Stimulated activated CD8-positive, alpha-beta memory T cell treated with anti-CD3 and anti-CD28 coated beads, Interleukin-7, amount 100 ng/mL, for 24 hours (primary cell): Measurements from ENCODE around the gene MLH3.

ENCODE experiments used
- DNase-seq: peaks from one replicate; pipeline ENCODE4 v3.0.0-alpha.2; 2020; ENCODE audit warnings: low read depth

MLH3 gene

DNA sequence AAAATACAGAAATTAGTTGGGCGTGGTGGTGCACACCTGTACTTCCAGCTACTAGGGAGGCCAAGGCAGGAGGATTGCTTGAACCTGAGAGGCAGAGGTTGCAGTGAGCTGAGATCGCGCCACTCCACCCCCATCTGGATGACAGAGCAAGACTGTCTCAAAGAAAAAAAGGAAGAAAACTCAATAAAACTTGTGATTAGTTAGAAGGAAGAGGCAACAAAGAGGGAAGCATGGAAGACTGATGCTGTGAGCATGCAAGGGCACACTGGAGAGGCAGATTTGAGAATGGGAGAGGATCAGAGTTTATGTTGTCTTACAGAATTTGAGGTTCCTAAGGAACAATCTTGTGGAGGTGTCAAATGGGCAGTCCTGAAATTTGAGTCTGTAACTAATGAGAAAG is 15.4 kb upstream of the MLH3 start:
- no peak for DNase-seq

- no peak for DNase-seq
These were observed 12.9 kb upstream of the MLH3 start for GRCh38 chr14:75064205-75064567.

- peak; percentile 82 for DNase-seq
These were observed 12.4 kb upstream of the MLH3 start, which contains the start of gene ACYP1 for GRCh38 chr14:75063491-75064204. TSS of gene ACYP1 (minus strand) at chr14:75064024. CDS start at chr14:75063553, 471 bp downstream.

DNA sequence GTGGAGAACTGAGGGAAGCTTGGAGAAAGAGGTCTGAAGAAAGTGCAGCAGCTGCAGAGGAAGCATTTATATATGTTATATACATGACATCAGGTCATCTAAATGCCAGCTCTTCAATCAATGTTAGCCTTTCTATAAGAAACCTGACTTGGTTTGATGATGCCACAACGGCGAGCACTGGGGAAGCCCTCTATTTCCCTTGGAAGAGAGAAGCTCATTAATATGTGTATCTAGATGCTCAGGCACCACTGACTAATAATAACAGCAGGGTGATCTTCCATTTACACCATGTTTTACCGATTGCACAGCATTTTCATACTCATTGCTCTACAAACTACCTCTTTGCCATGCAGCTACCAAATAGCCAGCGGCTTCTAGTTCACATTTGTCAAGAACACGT is 11.7 kb upstream of the MLH3 start:
- DNase-seq, result no peak

- no peak for DNase-seq
These were observed 9.2 kb upstream of the MLH3 start for GRCh38 chr14:75060420-75060819.

DNA sequence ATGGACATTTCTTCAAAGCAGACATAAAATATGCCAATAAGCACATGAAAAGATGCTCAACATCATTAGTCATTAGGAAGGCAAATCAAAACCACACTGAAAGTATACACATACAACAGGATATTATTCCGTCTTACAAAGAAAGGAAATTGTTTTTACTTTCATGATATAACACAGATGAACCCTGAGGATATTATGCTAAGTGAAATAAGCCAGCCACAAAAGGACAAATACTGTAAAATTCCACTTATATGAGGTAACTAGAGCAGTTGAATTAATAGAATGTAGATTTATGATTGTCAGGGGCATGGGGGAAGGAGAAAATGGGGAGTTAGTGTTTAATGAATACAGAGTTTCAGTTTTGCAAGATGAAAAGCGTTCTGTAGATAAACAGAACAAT is 8.4 kb upstream of the MLH3 start:
- DNase-seq, result no peak

DNA sequence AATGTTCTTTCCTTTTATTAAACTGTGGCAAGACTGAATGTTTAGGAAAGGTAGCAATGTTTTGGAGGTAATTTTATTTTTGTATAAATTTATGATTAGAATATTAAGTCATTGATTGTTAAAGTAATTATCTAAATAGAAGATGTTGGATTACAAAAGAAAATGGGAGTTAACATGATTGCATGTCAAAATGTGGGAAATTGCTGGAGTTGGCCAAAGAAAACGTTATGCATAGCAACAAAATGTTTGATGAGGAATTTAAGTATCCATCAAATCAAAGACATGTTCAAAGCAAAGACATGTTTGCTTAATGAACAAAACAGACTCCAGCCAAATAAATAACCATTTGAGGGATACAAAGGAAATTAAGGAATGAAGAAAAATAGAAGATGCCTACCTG is 3.2 kb upstream of the MLH3 start:
- no peak for DNase-seq

GRCh38 chr14:75053396-75054291 is 2.4 kb upstream of the MLH3 start:
- DNase-seq, result no peak

- no peak for DNase-seq
These were observed 261 bp upstream of the MLH3 start for GRCh38 chr14:75051556-75051899.

DNA sequence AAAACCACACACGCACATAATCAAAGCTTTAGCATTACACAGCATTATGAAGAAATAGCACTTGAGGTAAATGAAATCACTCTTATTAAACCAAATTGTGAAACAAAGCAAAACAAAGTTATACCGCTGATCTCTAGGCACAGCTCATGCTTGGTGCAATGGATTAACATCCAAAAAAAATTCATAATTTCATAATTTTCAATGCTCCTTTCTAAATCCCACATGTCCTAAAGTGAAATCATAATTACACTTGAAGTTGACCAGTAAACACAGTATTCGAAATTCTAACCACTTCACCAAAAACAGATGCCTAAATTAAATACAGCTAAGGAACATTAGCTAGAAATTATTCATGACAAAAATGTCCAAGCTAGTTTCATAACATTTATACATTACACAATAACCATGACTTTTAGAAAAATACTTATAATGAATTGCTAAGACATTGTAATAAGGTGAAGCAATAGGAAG is 1.5 kb downstream of the MLH3 start:
- no peak for DNase-seq

- no peak for DNase-seq
These were observed 2.1 kb downstream of the MLH3 start for GRCh38 chr14:75049136-75049535.

DNA sequence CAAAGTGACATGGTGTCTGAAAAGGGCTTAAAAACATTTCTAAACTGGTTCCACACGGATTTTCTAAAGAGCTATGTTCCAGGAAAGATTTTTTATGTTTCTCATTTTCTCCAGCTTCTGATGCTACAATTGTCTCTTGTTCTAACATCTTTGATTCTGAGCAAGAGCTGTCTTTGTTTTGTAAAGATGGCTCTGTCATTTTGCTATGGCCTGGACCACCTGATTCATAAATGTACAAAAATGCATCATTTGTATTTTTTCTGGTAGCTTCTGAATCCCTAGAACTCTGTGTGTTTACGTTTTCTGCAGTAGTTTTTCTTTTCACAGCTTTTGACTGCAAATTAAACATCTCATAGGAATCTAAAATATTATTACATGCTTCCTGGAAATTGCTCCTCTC is 3.2 kb downstream of the MLH3 start:
- no peak for DNase-seq

DNA sequence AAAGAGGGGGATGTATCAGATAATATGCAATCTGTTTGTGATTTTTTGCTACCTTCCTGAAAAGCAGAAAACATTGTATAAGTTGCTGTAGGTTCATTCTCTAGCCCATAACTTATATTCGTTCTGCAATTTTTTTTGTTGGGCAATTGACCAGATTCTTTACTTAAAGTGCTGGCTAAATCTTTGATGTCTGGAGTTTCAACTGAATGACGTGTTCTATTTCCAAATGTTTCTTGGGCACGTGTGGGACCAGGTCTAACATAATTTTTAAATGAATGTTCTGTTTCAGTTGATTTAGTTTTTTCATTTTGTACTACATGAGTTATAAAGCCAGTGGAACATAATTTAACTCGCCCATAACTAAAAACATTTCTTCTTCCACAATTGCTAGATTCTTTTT is 3.8 kb downstream of the MLH3 start:
- DNase-seq, result no peak

- no peak for DNase-seq
These were observed 4.4 kb downstream of the MLH3 start for GRCh38 chr14:75046899-75047298.

GRCh38 chr14:75046275-75046674 is 5.0 kb downstream of the MLH3 start:
- no peak for DNase-seq

DNA sequence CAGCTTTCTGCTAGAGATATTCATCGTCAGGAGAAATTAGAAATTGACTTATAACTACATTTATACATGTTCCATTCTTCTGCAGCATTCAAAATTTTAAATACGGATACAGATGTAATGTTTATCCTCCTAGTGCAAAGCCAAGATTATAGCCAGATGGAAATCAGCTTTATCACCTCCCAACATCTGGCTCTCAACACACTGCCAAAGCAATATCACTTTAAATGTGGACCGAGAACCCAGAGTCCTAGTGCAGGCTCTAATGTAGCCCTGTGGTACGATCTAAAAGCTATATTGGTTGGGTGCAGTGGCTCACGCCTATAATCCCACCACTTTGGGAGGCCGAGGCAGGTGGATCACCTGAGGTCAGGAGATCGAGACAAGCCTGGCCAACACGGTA is 6.5 kb downstream of the MLH3 start:
- DNase-seq, result no peak

DNA sequence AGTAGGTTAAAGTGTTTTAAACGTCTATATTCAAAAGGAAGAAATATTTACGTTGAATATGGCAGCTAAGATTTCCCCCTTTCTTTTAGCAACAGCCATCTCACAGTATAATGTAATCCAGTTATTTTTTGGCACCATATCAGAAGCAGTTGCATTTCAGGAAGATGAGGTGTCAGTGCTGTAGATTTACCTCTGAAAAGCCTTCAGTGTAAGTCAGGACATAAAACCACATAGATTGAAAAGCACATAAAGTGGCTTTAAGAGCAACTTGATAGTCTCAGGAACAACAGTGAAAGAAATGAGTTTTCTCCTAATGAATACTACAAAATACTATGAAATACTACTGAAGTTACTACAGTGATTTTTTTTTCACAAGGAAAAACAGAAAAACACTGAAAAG is 6.9 kb downstream of the MLH3 start:
- DNase-seq, result no peak

GRCh38 chr14:75042035-75042434 is 9.2 kb downstream of the MLH3 start:
- no peak for DNase-seq

DNA sequence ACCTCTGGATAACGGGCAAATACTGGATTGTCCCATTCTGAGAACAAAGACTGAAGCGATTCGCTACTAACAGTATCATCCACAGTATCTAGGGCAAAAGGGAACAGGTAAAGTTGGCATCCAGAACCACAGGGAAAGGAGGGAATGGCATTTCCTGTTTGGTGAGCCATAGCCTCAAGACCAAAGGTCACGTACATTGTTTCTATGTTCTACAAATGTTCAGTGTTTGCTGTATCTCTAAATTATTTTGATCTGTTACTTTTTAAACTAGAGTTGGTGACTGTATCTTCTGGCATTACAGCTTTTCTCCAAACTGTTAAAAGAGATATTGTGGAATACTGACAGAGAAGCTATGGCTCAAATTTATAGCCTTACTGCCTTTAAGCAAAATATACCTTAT is 9.7 kb downstream of the MLH3 start:
- no peak for DNase-seq

DNA sequence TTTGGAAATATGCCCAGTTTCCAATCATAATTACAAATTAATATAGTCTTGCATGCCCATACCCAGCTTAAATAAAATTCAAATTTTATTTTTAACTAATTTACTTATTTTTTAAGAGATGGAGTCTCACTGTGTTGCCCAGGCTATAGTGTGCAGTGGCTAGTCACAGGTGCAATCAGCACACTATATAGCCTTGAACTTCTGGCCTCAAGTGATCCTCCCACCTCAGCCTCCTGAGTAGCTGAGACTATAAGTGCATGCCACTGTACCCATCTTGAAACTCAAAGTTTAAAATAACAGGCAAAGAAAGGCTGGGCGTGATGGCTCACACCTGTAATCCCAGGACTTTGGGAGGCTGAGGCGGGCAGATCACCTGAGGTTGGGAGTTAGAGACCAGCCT is 10.3 kb downstream of the MLH3 start:
- no peak for DNase-seq

- no peak for DNase-seq
These were observed 10.8 kb downstream of the MLH3 start for GRCh38 chr14:75040507-75040906.

GRCh38 chr14:75032939-75033338 is 18.3 kb downstream of the MLH3 start:
- no peak for DNase-seq

GRCh38 chr14:75030147-75030546 is 21.1 kb downstream of the MLH3 start:
- DNase-seq, result no peak

DNA sequence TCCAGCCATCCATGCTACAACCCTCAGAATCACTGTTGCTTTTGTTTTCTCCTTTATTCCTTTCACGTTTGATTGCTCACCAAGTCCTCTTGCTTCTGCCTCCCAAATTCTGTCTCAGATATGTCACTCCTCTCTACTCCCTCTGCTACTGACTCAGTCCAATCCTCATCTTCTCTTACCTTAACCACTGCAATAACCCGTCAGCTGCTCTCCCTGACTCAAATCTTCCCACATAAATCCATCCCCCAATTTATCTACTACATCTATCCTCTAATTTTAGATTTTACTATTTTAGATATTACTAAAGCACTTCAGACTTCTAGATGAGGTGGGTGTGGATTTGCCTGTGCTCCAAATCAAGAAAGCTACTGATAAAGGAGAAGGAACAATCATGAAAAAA is 25.4 kb downstream of the MLH3 start:
- DNase-seq, result no peak
